ENCODE measurements around the gene MMP25.
"Not testable (repeated sequence)": the region's sequence is repeated elsewhere in the genome, so short reads cannot be mapped to it uniquely, and the experiment has no call there.

The MMP25 gene

GRCh38 chr16:3073448-3073847 is 27.1 kb downstream of the MMP25 start:
- no peak for TF ChIP-seq EZH2phosphoT487 (IDR thresholded peaks at IDR 0.05; ENCODE audit: low read depth)
- TF ChIP-seq CTCF (IDR thresholded peaks at IDR 0.05; ENCODE audit: low read depth, low read length): no peak
- Histone ChIP-seq H3K4me2 (ENCODE audit: low read length) (no peak overlapping the region), H4K20me1 (ENCODE audit: insufficient read depth, low read length) (no peaks in the 10 kb centered on the region), H3K27me3 (ENCODE audit: low read depth, low read length) (peaks cover 6% of the 10 kb centered on the region; the same call in 1 of the 2 replicates), H3K36me3 (replicated peaks; ENCODE audit: low read depth, low read length) (no peaks in the 10 kb centered on the region), H2AFZ (ENCODE audit: low read depth, low read length) (no peak overlapping the region), H3K4me3 (ENCODE audit: low read length) (no peak overlapping the region), H3K27ac (ENCODE audit: low read length) (no peak overlapping the region), H3K9ac (ENCODE audit: low read length) (no peak overlapping the region), H3K4me1 (ENCODE audit: low read length) (no peaks in the 10 kb centered on the region), H3K79me2 (ENCODE audit: low read length) (no peaks in the 10 kb centered on the region), H3K9me3 (ENCODE audit: insufficient read depth, low read length) (no peaks in the 10 kb centered on the region)

- Histone ChIP-seq H2AFZ (ENCODE audit: low read depth, low read length) (no peak overlapping the region), H3K9ac (ENCODE audit: low read length) (no peak overlapping the region), H3K9me3 (ENCODE audit: insufficient read depth, low read length) (no peaks in the 10 kb centered on the region), H3K4me2 (ENCODE audit: low read length) (no peak overlapping the region), H4K20me1 (ENCODE audit: insufficient read depth, low read length) (no peaks in the 10 kb centered on the region), H3K36me3 (replicated peaks; ENCODE audit: low read depth, low read length) (no peaks in the 10 kb centered on the region), H3K79me2 (ENCODE audit: low read length) (no peaks in the 10 kb centered on the region), H3K27ac (ENCODE audit: low read length) (no peak overlapping the region), H3K4me3 (ENCODE audit: low read length) (no peak overlapping the region), H3K4me1 (ENCODE audit: low read length) (no peaks in the 10 kb centered on the region), H3K27me3 (ENCODE audit: low read depth, low read length) (peaks cover 6% of the 10 kb centered on the region; the same call in 1 of the 2 replicates)
- TF ChIP-seq CTCF (IDR thresholded peaks at IDR 0.05; ENCODE audit: low read depth, low read length) (no peak), EZH2phosphoT487 (IDR thresholded peaks at IDR 0.05; ENCODE audit: low read depth) (no peak)
Observed at GRCh38 chr16:3074860-3075522, 28.6 kb downstream of the MMP25 start.

- H3K4me3 ChIP-seq (ENCODE audit: low read length): no peak overlapping the region
- TF ChIP-seq EZH2phosphoT487 (IDR thresholded peaks at IDR 0.05; ENCODE audit: low read depth) (no peak), CTCF (IDR thresholded peaks at IDR 0.05; ENCODE audit: low read depth, low read length) (no peak)
- H4K20me1 ChIP-seq (ENCODE audit: insufficient read depth, low read length): no peaks in the 10 kb centered on the region
- no peak overlapping the region for H3K9ac ChIP-seq (ENCODE audit: low read length)
- peaks cover 6% of the 10 kb centered on the region; the same call in 1 of the 2 replicates for H3K27me3 ChIP-seq (ENCODE audit: low read depth, low read length)
- H3K4me2 ChIP-seq (ENCODE audit: low read length): no peak overlapping the region
- H3K27ac ChIP-seq (ENCODE audit: low read length): no peak overlapping the region
- H3K4me1 ChIP-seq (ENCODE audit: low read length): no peaks in the 10 kb centered on the region
- H2AFZ ChIP-seq (ENCODE audit: low read depth, low read length): no peak overlapping the region
- H3K36me3 ChIP-seq (replicated peaks; ENCODE audit: low read depth, low read length): no peaks in the 10 kb centered on the region
- H3K79me2 ChIP-seq (ENCODE audit: low read length): no peaks in the 10 kb centered on the region
- H3K9me3 ChIP-seq (ENCODE audit: insufficient read depth, low read length): no peaks in the 10 kb centered on the region
Observed at GRCh38 chr16:3075523-3075915, 29.2 kb downstream of the MMP25 start.

GRCh38 chr16:3075946-3076345 is 29.6 kb downstream of the MMP25 start:
- not testable (repeated sequence) for H3K27ac ChIP-seq (ENCODE audit: low read length); H3K4me2 ChIP-seq (ENCODE audit: low read length); H3K4me3 ChIP-seq (ENCODE audit: low read length); H3K9ac ChIP-seq (ENCODE audit: low read length); H3K27me3 ChIP-seq (ENCODE audit: low read depth, low read length); H4K20me1 ChIP-seq (ENCODE audit: insufficient read depth, low read length); H3K9me3 ChIP-seq (ENCODE audit: insufficient read depth, low read length); H3K36me3 ChIP-seq (replicated peaks; ENCODE audit: low read depth, low read length); H2AFZ ChIP-seq (ENCODE audit: low read depth, low read length); H3K79me2 ChIP-seq (ENCODE audit: low read length); H3K4me1 ChIP-seq (ENCODE audit: low read length)

Data from OCI-LY3 (cell line).